Type B pancreatic cell (in vitro differentiated cells): ENCODE measurements around the gene TRMT44. TPM values are rescaled to one million over a fixed set of nuclear protein-coding genes. Genes with fewer than 3 reads are reported as not detected.

ENCODE experiments used
- DNase-seq: peaks from one replicate; pipeline ENCODE4 v3.0.0; 2021; ENCODE audit warnings: mixed read lengths; ENCODE audit not compliant: unreplicated experiment; ENCODE audit errors: extremely low spot score
- H3K27ac Mint-ChIP-seq: 2 replicates; pipeline ENCODE4 v1.8.0; 2021; ENCODE audit warnings: mild to moderate bottlenecking, mixed read lengths
- H3K27me3 Mint-ChIP-seq: 2 replicates; pipeline ENCODE4 v1.8.0; 2021; ENCODE audit warnings: mixed read lengths
- H3K36me3 Mint-ChIP-seq: 2 replicates; pipeline ENCODE4 v1.8.0; 2021; ENCODE audit warnings: mixed read lengths
- H3K4me1 Mint-ChIP-seq: one replicate; pipeline ENCODE4 v1.8.0; 2021; ENCODE audit warnings: mixed read lengths; ENCODE audit not compliant: unreplicated experiment
- H3K4me3 Mint-ChIP-seq: 2 replicates; pipeline ENCODE4 v1.8.0; 2021; ENCODE audit warnings: mild to moderate bottlenecking, mixed read lengths
- H3K9me3 Mint-ChIP-seq: 2 replicates; pipeline ENCODE4 v1.8.0; 2021; ENCODE audit warnings: mixed read lengths
- CTCF ChIP-seq: fragments of 200-600 bp; sonication (generic); conservative IDR thresholded peaks from 2 replicates; pipeline ENCODE4 v1.5.0; 2021; ENCODE audit warnings: antibody characterized with exemption, mild to moderate bottlenecking
- total RNA-seq: library from RNA; stranded (reverse); gene quantifications from 2 replicates; pipeline ENCODE4 v1.2.1, GENCODE V29; 2021; ENCODE audit warnings: low replicate concordance

The TRMT44 gene
- total RNA-seq, 1 donor from 2014 or later = 32.3 TPM

- Mint-ChIP-seq H3K9me3 (no peaks in the 10 kb centered on the region), H3K36me3 (no peaks in the 10 kb centered on the region), H3K4me3 (no peak overlapping the region), H3K27ac (no peak overlapping the region), H3K4me1 (no peaks in the 10 kb centered on the region), H3K27me3 (no peaks in the 10 kb centered on the region)
- TF ChIP-seq CTCF = no peak
- DNase-seq = no peak
Observed at GRCh38 chr4:8516061-8516573, 75.5 kb downstream of the TRMT44 start.

- no peak overlapping the region for H3K27ac Mint-ChIP-seq
- H3K4me1 Mint-ChIP-seq = no peaks in the 10 kb centered on the region
- H3K27me3 Mint-ChIP-seq = no peaks in the 10 kb centered on the region
- no peak overlapping the region for H3K4me3 Mint-ChIP-seq
- H3K36me3 Mint-ChIP-seq = no peaks in the 10 kb centered on the region
- no peaks in the 10 kb centered on the region for H3K9me3 Mint-ChIP-seq
- no peak for TF ChIP-seq CTCF
- DNase-seq = no peak
Observed at GRCh38 chr4:8516996-8517550, 76.5 kb downstream of the TRMT44 start.

- Mint-ChIP-seq H3K9me3 (no peaks in the 10 kb centered on the region), H3K4me1 (no peaks in the 10 kb centered on the region), H3K27ac (no peak overlapping the region), H3K36me3 (no peaks in the 10 kb centered on the region), H3K4me3 (no peak overlapping the region), H3K27me3 (no peaks in the 10 kb centered on the region)
- no peak for TF ChIP-seq CTCF
- DNase-seq = no peak
Observed at GRCh38 chr4:8517946-8518345, 77.4 kb downstream of the TRMT44 start.

- Mint-ChIP-seq H3K4me3 (no peak overlapping the region), H3K27ac (no peak overlapping the region), H3K36me3 (no peaks in the 10 kb centered on the region), H3K4me1 (no peaks in the 10 kb centered on the region), H3K9me3 (no peaks in the 10 kb centered on the region), H3K27me3 (no peaks in the 10 kb centered on the region)
- DNase-seq = no peak
- no peak for TF ChIP-seq CTCF
Observed at GRCh38 chr4:8522160-8523120, 81.9 kb downstream of the TRMT44 start.

- Mint-ChIP-seq H3K36me3 (no peaks in the 10 kb centered on the region), H3K27ac (no peak overlapping the region), H3K27me3 (no peaks in the 10 kb centered on the region), H3K9me3 (no peaks in the 10 kb centered on the region), H3K4me3 (no peak overlapping the region), H3K4me1 (no peaks in the 10 kb centered on the region)
- TF ChIP-seq CTCF = no peak
- DNase-seq = no peak
Observed at GRCh38 chr4:8523175-8523574, 82.6 kb downstream of the TRMT44 start.
